Lower leg skin (tissue), 3 donors: ENCODE data around the gene CFL2.

ENCODE experiments used
- POLR2A ChIP-seq, 2 donors: fragments of 450-650 bp; IDR thresholded peaks; one replicate each; pipeline ENCODE4 v1.6.1; 2016 to 2017; ENCODE audit warnings: antibody characterized with exemption in 2 of 2, mild to moderate bottlenecking in 1 of 2, moderate library complexity in 1 of 2
- TF ChIP-seq, protein P1 (sequence below), 3 donors: fragments of 450-650 bp; IDR thresholded peaks; one replicate each; pipeline ENCODE4 v1.5.1; 2016; ENCODE audit warnings: antibody characterized with exemption in 3 of 3, mild to moderate bottlenecking in 3 of 3, moderate library complexity in 2 of 3

DNA sequence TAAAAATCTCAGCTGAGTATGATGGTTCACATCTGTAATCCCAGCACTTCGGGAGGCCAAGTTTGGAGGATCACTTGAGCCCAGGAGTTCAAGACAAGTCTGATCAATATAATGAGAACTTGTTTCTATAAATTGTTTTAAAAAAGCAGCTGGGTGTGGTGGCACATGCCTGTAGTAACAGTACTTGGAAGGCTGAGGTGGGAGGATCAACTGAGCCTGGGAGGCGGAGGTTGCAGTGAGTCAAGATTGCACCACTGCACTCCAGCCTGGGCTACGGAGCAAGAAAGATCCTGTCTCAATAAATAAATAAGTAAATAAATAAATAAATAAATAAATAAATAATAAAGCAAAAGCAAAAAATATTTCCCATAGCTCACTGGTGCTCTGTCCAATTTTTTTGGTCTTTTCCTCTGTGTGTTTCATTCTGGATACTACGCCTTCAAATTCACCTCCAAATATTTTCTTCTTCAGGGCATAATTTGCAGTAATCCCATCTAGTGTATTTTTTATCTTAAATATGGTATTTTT lies 51.8 kb downstream of the CFL2 start:
- TF ChIP-seq, protein P1, sequence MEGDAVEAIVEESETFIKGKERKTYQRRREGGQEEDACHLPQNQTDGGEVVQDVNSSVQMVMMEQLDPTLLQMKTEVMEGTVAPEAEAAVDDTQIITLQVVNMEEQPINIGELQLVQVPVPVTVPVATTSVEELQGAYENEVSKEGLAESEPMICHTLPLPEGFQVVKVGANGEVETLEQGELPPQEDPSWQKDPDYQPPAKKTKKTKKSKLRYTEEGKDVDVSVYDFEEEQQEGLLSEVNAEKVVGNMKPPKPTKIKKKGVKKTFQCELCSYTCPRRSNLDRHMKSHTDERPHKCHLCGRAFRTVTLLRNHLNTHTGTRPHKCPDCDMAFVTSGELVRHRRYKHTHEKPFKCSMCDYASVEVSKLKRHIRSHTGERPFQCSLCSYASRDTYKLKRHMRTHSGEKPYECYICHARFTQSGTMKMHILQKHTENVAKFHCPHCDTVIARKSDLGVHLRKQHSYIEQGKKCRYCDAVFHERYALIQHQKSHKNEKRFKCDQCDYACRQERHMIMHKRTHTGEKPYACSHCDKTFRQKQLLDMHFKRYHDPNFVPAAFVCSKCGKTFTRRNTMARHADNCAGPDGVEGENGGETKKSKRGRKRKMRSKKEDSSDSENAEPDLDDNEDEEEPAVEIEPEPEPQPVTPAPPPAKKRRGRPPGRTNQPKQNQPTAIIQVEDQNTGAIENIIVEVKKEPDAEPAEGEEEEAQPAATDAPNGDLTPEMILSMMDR (IDR thresholded peaks at IDR 0.05), result no peak
- TF ChIP-seq POLR2A (IDR thresholded peaks at IDR 0.05), result no peak
